HepG2 (cell line): ENCODE results near the gene TAF13. TPM values are rescaled to one million over a fixed set of nuclear protein-coding genes. Genes with fewer than 3 reads are reported as not detected.

Experiments used
- HNF4A ChIP-seq: sonication (generic); formaldehyde crosslinking; IDR thresholded peaks from 2 replicates; pipeline ENCODE4 v1.4.0; 2020; ENCODE audit warnings: missing genetic modification reagents
- HNRNPH1 ChIP-seq: fragments of 200-400 bp; formaldehyde crosslinking; optimal IDR thresholded peaks from 2 replicates; pipeline ENCODE3; 2017; ENCODE audit warnings: mild to moderate bottlenecking, low read depth, low read length
- HOXA3 ChIP-seq: sonication (generic); formaldehyde crosslinking; IDR thresholded peaks from 2 replicates; pipeline ENCODE4 v1.5.0; 2020; ENCODE audit warnings: missing genetic modification reagents
- KDM5B ChIP-seq: sonication (generic); formaldehyde crosslinking; IDR thresholded peaks from 2 replicates; pipeline ENCODE4 v1.4.0; 2020; ENCODE audit warnings: missing genetic modification reagents, mild to moderate bottlenecking, borderline replicate concordance
- KLF16 ChIP-seq, 2 experiments: sonication (generic) in 1 of 2; formaldehyde crosslinking in 1 of 2; IDR thresholded peaks; 2 replicates each; pipeline versions ENCODE4 v1.6.1 to v1.8.0; 2016 to 2023; ENCODE audit warnings: missing genetic modification reagents in 2 of 2, missing compliant biosample characterization in 1 of 2
- MYC ChIP-seq: sonication (generic); formaldehyde crosslinking; IDR thresholded peaks from 2 replicates; pipeline ENCODE4 v1.9.0; 2021; ENCODE audit warnings: missing genetic modification reagents, borderline replicate concordance
- NFRKB ChIP-seq: fragments of 450-650 bp; IDR thresholded peaks from 2 replicates; pipeline ENCODE4 v1.6.1; 2017
- SMAD1 ChIP-seq: sonication (generic); formaldehyde crosslinking; IDR thresholded peaks from 2 replicates; pipeline ENCODE4 v1.4.0; 2020; ENCODE audit warnings: missing genetic modification reagents, low read depth, mild to moderate bottlenecking, borderline replicate concordance
- THAP11 ChIP-seq: IDR thresholded peaks from 2 replicates; pipeline ENCODE4 v1.6.1; 2016; ENCODE audit warnings: missing biosample characterization, missing genetic modification reagents
- ZNF644 ChIP-seq: IDR thresholded peaks from 2 replicates; pipeline ENCODE4 v1.6.1; 2016; ENCODE audit warnings: low read depth
- polyA plus RNA-seq, 8 experiments: library from polyadenylated mRNA; depleted of rRNA in 3 of 8; stranded (reverse) in 7 of 8; unstranded in 1 of 8; fragments of >200 nt; fragmentation: Illumina TruSeq in 4 of 8; extraction: Trizol in 4 of 8; gene quantifications; 2 replicates each; pipeline versions ENCODE4 v1.2.1 to v1.2.3, GENCODE V29; 2011 to 2016; ENCODE audit warnings: low read depth in 4 of 8, missing spikeins in 1 of 8, mixed read lengths in 1 of 8; ENCODE audit not compliant: insufficient read depth in 1 of 8
- total RNA-seq, 5 experiments: library from RNA; depleted of rRNA; stranded (reverse); fragments of >200 nt; fragmentation: Illumina TruSeq; extraction: Trizol; gene quantifications; 2 replicates each; pipeline ENCODE4 v1.2.3, GENCODE V29; 2016; ENCODE audit warnings: low read depth in 1 of 5
- TF ChIP-seq, protein P1 (sequence below): sonication (generic); formaldehyde crosslinking; IDR thresholded peaks from 2 replicates; pipeline ENCODE4 v1.5.1; 2020; ENCODE audit warnings: mild to moderate bottlenecking, moderate library complexity, missing genetic modification reagents
- TF ChIP-seq, protein P2 (sequence below): sonication (generic); formaldehyde crosslinking; IDR thresholded peaks from 2 replicates; pipeline ENCODE4 v1.5.0; 2020; ENCODE audit warnings: mild to moderate bottlenecking, missing genetic modification reagents
- TF ChIP-seq, protein P3 (sequence below): sonication (generic); formaldehyde crosslinking; IDR thresholded peaks from 2 replicates; pipeline ENCODE4 v1.5.0; 2020; ENCODE audit warnings: missing genetic modification reagents, mild to moderate bottlenecking, borderline replicate concordance
- TF ChIP-seq, protein P4 (sequence below): sonication (generic); formaldehyde crosslinking; IDR thresholded peaks from 2 replicates; pipeline ENCODE4 v1.5.1; 2020; ENCODE audit warnings: mild to moderate bottlenecking, missing genetic modification reagents, moderate library complexity
- TF ChIP-seq, protein P5 (sequence below): sonication (generic); formaldehyde crosslinking; IDR thresholded peaks from 2 replicates; pipeline ENCODE4 v1.8.1; 2023; ENCODE audit warnings: mild to moderate bottlenecking, missing genetic modification reagents, borderline replicate concordance
- TF ChIP-seq, protein P6 (sequence below): IDR thresholded peaks from 2 replicates; pipeline ENCODE4 v1.6.1; 2016; ENCODE audit warnings: low read depth, borderline replicate concordance
- TF ChIP-seq, protein P7 (sequence below): IDR thresholded peaks from 2 replicates; pipeline ENCODE4 v1.6.1; 2016; ENCODE audit warnings: missing compliant biosample characterization, missing genetic modification reagents, borderline replicate concordance

The TAF13 gene
- total and polyA plus RNA-seq, 2 of the 13 experiments (the other 11 are each of a cell fraction or from before 2014, with no cell fraction given), result 11.5 to 36.3 TPM

DNA sequence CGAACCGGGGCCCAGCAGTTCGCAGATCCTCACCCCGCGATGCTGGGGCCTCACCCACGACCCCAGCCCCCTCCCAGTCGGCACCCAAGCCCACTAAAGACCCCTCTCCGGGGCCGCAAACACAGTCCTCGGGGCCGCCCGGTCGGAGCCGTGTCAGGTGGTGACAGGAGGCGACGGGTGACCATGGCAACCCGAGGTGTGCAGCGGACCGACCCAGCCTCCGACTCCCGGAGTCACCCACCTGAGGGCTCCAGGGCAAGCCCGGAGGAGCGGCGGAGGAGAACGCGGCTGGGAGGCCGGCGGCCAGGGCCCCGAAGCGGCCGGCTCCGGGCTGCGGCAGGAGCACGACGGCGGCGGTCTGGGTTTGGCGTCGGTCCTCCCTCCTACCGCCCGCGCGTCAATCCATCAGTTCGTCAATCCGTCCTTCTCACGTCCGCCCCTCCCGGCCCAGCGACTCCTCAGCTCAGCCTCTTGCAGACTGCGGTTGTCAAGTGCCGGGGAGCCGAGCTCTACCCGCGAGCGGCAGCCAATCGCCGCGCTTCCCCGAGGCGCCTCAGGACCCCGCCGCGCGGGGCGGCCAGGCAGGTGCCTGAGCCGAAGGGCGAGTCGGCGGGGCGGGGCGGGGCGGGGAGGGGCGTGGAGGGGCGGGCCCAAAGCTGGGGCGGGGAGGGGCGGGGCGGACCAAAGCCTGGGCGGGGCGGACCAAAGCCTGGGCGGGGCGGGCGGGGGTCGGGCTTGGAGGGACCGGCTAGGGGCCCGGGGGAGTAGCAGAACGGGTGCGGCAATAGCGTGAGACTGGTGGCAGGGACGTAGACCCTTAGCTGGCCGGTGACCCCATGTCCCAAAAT lies 34.0 kb downstream of the TAF13 start, which contains the start of gene WDR47 (continued):
- TF ChIP-seq, protein P1, sequence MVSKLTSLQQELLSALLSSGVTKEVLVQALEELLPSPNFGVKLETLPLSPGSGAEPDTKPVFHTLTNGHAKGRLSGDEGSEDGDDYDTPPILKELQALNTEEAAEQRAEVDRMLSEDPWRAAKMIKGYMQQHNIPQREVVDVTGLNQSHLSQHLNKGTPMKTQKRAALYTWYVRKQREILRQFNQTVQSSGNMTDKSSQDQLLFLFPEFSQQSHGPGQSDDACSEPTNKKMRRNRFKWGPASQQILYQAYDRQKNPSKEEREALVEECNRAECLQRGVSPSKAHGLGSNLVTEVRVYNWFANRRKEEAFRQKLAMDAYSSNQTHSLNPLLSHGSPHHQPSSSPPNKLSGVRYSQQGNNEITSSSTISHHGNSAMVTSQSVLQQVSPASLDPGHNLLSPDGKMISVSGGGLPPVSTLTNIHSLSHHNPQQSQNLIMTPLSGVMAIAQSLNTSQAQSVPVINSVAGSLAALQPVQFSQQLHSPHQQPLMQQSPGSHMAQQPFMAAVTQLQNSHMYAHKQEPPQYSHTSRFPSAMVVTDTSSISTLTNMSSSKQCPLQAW, result no peak
- TF ChIP-seq, protein P2, sequence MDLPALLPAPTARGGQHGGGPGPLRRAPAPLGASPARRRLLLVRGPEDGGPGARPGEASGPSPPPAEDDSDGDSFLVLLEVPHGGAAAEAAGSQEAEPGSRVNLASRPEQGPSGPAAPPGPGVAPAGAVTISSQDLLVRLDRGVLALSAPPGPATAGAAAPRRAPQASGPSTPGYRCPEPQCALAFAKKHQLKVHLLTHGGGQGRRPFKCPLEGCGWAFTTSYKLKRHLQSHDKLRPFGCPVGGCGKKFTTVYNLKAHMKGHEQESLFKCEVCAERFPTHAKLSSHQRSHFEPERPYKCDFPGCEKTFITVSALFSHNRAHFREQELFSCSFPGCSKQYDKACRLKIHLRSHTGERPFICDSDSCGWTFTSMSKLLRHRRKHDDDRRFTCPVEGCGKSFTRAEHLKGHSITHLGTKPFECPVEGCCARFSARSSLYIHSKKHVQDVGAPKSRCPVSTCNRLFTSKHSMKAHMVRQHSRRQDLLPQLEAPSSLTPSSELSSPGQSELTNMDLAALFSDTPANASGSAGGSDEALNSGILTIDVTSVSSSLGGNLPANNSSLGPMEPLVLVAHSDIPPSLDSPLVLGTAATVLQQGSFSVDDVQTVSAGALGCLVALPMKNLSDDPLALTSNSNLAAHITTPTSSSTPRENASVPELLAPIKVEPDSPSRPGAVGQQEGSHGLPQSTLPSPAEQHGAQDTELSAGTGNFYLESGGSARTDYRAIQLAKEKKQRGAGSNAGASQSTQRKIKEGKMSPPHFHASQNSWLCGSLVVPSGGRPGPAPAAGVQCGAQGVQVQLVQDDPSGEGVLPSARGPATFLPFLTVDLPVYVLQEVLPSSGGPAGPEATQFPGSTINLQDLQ (CRISPR knock-in tag), result no peak
- TF ChIP-seq NFRKB (no peak), HNRNPH1 (no peak), THAP11 (CRISPR knock-in tag) (peak; percentile 66), HOXA3 (CRISPR knock-in tag) (peak; percentile 51; the same call in 1 of the 2 replicates), SMAD1 (no peak; the same call in 1 of the 2 replicates), KDM5B (CRISPR knock-in tag) (peak; percentile 74; the same call in 1 of the 2 replicates), MYC (CRISPR knock-in tag) (no peak), ZNF644 (CRISPR knock-in tag) (no peak), KLF16 (CRISPR knock-in tag; IDR thresholded peaks at IDR 0.05) (peak in 1 of 2 experiments; percentile 77; a peak in 1 of 4 replicates), HNF4A (CRISPR knock-in tag) (no peak)
- TF ChIP-seq, protein P3, sequence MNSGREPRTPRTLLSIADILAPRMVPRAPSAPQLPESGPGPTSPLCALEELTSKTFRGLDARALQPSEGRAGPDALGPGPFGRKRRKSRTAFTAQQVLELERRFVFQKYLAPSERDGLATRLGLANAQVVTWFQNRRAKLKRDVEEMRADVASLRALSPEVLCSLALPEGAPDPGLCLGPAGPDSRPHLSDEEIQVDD (CRISPR knock-in tag), result peak; percentile 28; the same call in 1 of the 2 replicates
- TF ChIP-seq, protein P4, sequence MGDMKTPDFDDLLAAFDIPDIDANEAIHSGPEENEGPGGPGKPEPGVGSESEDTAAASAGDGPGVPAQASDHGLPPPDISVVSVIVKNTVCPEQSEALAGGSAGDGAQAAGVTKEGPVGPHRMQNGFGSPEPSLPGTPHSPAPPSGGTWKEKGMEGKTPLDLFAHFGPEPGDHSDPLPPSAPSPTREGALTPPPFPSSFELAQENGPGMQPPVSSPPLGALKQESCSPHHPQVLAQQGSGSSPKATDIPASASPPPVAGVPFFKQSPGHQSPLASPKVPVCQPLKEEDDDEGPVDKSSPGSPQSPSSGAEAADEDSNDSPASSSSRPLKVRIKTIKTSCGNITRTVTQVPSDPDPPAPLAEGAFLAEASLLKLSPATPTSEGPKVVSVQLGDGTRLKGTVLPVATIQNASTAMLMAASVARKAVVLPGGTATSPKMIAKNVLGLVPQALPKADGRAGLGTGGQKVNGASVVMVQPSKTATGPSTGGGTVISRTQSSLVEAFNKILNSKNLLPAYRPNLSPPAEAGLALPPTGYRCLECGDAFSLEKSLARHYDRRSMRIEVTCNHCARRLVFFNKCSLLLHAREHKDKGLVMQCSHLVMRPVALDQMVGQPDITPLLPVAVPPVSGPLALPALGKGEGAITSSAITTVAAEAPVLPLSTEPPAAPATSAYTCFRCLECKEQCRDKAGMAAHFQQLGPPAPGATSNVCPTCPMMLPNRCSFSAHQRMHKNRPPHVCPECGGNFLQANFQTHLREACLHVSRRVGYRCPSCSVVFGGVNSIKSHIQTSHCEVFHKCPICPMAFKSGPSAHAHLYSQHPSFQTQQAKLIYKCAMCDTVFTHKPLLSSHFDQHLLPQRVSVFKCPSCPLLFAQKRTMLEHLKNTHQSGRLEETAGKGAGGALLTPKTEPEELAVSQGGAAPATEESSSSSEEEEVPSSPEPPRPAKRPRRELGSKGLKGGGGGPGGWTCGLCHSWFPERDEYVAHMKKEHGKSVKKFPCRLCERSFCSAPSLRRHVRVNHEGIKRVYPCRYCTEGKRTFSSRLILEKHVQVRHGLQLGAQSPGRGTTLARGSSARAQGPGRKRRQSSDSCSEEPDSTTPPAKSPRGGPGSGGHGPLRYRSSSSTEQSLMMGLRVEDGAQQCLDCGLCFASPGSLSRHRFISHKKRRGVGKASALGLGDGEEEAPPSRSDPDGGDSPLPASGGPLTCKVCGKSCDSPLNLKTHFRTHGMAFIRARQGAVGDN (CRISPR knock-in tag), result peak; percentile 85
- TF ChIP-seq, protein P5, sequence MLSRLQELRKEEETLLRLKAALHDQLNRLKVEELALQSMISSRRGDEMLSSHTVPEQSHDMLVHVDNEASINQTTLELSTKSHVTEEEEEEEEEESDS (CRISPR knock-in tag), result no peak
- TF ChIP-seq, protein P6, sequence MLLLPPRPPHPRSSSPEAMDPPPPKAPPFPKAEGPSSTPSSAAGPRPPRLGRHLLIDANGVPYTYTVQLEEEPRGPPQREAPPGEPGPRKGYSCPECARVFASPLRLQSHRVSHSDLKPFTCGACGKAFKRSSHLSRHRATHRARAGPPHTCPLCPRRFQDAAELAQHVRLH, result 0 out of 2 replicates have a peak, but pooled peaks have one; percentile 18
- TF ChIP-seq, protein P7, sequence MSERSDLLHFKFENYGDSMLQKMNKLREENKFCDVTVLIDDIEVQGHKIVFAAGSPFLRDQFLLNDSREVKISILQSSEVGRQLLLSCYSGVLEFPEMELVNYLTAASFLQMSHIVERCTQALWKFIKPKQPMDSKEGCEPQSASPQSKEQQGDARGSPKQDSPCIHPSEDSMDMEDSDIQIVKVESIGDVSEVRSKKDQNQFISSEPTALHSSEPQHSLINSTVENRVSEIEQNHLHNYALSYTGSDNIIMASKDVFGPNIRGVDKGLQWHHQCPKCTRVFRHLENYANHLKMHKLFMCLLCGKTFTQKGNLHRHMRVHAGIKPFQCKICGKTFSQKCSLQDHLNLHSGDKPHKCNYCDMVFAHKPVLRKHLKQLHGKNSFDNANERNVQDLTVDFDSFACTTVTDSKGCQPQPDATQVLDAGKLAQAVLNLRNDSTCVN, result peak; percentile 28; the same call in 1 of the 2 replicates
